ENCODE data around the gene NEU4.
"Not testable (repeated sequence)": the region's sequence is repeated elsewhere in the genome, so short reads cannot be mapped to it uniquely, and the experiment has no call there.

The NEU4 gene

GRCh38 chr2:241811952-241812729 is 3.1 kb downstream of the NEU4 start:
- peak in 2 of 10 donors; percentile 67 to 78 for DNase-seq
- intact Hi-C loops (cut with DNase I): no loop called here

- DNase-seq: peak in 7 of 10 donors; percentile 36 to 92 (median 60)
- intact Hi-C loops (cut with DNase I): no loop called here
Observed at GRCh38 chr2:241812730-241813643, 4.0 kb downstream of the NEU4 start.

DNA sequence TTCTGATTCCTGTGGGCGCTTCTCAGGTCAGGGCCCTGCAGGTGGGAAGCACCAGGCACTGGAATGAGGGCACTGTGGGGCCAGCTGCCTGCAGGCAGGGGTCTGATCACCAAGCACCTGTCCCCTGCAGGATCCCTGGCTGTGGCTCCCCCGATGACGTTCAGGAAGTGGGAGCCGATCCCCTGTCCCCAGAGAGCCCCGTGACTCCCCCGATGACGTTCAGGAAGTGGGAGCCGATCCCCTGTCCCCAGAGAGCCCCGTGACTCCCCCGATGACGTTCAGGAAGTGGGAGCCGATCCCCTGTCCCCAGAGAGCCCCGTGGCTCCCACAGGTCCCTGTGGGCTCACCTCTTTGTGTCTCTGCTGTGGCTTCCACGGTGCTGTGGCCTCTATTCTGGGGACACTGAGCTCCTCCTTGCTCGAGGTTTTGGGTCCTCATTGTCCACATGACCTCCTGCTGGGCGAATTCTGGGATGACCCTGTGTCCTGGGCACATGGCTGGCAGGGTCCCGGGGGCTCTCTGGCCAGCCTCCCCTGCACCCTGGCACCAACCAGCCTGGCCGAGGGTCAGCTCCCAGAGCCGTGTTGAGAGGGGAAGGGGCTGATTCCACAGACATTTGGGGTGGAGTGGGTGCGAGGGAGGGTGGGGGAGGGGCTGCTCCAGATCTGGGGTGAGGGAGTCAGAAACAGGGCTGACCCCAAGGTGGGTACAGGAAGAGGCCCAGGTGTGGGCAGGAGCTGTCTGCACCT is 4.8 kb downstream of the NEU4 start:
- intact Hi-C loops (cut with DNase I): no loop called here
- peak in 2 of 10 donors; percentile 66 to 68 for DNase-seq

- intact Hi-C loops (cut with DNase I): no loop called here
- no peak for DNase-seq
Observed at GRCh38 chr2:241814393-241814642, 5.3 kb downstream of the NEU4 start.

- intact Hi-C loops (cut with DNase I): no loop called here
- DNase-seq: peak in 3 of 10 donors; percentile 59 to 73 (median 73)
Observed at GRCh38 chr2:241814643-241815476, 5.9 kb downstream of the NEU4 start.

- intact Hi-C loops (cut with DNase I): no loop called here
- peak in 3 of 10 donors; percentile 69 to 77 (median 76) for DNase-seq
Observed at GRCh38 chr2:241815477-241816430, 6.8 kb downstream of the NEU4 start.

GRCh38 chr2:241816431-241817121 is 7.6 kb downstream of the NEU4 start:
- peak in 1 of 10 donors; percentile 67 for DNase-seq
- intact Hi-C loops (cut with DNase I): no loop called here

GRCh38 chr2:241817126-241817820 is 8.3 kb downstream of the NEU4 start:
- intact Hi-C loops (cut with DNase I): no loop called here
- peak in 1 of 10 donors; percentile 77 for DNase-seq

- DNase-seq; intact Hi-C loops (cut with DNase I): not testable (repeated sequence)
Observed at GRCh38 chr2:241817821-241818215, 8.8 kb downstream of the NEU4 start.

DNA sequence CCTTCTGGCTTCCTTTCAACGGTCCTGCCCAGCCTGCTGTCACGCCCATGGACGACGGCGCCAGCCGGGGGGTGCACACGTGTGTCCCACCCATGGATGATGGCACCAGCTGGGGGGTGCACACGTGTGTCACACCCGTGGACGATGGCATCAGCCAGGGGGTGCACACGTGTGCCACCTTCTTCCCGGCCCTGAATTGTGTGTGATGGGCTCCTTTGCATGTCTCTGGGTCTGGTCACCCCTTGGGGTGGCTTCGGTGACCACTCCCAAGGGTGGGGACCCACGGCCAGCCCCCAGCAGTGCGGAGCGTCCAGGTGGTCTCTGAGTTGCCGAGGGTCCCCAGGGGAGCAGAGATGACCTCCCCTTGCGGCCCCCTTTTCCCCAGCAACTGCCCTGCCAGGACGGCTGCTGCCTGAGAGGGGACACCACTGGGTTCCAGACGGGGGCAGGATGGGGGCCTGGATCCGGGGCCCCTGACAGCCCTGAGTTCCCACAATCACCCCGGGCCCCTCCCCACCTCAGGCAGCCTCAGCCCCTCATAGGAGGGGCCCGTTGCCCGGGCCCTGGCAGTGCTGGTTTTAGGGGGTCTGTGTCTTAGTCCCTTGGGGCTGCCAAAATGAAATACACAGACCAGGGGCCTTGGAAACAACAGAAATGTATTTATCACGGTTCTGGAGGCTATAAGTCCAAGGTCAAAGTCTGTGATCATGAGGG is 9.4 kb downstream of the NEU4 start:
- intact Hi-C loops (cut with DNase I): no loop called here
- peak in 2 of 10 donors; percentile 67 to 82 for DNase-seq

GRCh38 chr2:241818943-241819270 is 9.9 kb downstream of the NEU4 start:
- intact Hi-C loops (cut with DNase I): no loop called here
- peak in 1 of 10 donors; percentile 29 for DNase-seq

DNA sequence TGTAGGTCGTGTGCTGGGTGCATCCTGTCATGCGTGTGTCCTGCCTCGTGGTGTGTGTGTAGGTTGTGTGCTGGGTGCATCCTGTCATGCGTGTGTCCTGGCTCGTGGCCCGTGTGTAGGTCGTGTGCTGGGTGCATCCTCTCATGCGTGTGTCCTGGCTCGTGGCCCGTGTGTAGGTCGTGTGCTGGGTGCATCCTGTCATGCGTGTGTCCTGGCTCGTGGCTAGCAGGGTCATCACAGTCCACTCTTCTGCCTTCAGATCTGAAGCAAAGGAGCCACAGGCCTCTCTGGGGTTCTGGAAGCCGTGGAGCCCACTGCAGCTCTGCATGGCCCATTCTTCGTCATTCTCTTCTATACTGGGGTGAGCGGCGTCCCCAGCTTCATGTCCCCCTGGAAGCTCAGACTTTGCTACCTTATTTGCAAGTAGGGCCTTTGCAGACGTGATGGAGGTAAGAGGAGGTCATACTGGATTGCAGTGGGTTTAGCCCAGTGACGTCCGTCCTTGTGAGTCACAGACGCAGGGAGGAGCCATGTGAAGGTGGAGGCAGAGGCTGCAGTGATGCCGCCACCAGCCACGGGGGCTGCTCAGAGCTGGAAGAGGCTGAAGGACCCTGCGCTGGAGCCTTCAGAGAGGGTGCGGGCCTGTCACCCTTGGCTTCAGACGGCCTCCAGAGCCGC is 11.1 kb downstream of the NEU4 start:
- intact Hi-C loops (cut with DNase I): not testable (repeated sequence)
- DNase-seq: peak in 3 of 10 donors; percentile 37 to 80 (median 70)

- intact Hi-C loops (cut with DNase I): no loop called here
- DNase-seq: peak in 2 of 10 donors; percentile 9 to 84
Observed at GRCh38 chr2:241820625-241821384, 11.8 kb downstream of the NEU4 start.

GRCh38 chr2:241821460-241822263 is 12.7 kb downstream of the NEU4 start:
- peak in 2 of 10 donors; percentile 25 to 65 for DNase-seq
- intact Hi-C loops (cut with DNase I): no loop called here

GRCh38 chr2:241822264-241822623 is 13.3 kb downstream of the NEU4 start:
- DNase-seq: peak in 1 of 10 donors; percentile 67
- intact Hi-C loops (cut with DNase I): no loop called here
